ENCODE results near the gene TGFBR2. TPM values are rescaled to one million over a fixed set of nuclear protein-coding genes. Genes with fewer than 3 reads are reported as not detected.

The TGFBR2 gene
- total and polyA plus RNA-seq, 10 of the 15 experiments (the other 5 are each of a cell fraction or from before 2014, with no cell fraction given), result 0.02 to 0.98 (median 0.18) TPM; not detected in 1

- in situ Hi-C loops (cut with MboI), result loop anchor here (10.0 kb wide), 2 partner anchors 592 to 672 kb away; no protein-coding TSS in a partner anchor
Observed at GRCh38 chr3:30696896-30697295, 90.5 kb downstream of the TGFBR2 start.

More at GRCh38 chr3:30696896-30697295, 90.5 kb downstream of the TGFBR2 start:
- Histone ChIP-seq H4K20me1 (ENCODE audit: control insufficient read depth, insufficient read depth) (no peaks in the 10 kb centered on the region), H3K36me3 (ENCODE audit: control insufficient read depth in 2 of 2, insufficient read depth in 2 of 2, low read length in 1 of 2) (no peaks in the 10 kb centered on the region), H2AFZ (ENCODE audit: control insufficient read depth, low read depth, low read length) (no peak overlapping the region), H3K9ac (ENCODE audit: control insufficient read depth, insufficient read depth, low read length) (no peak overlapping the region), H3K4me2 (ENCODE audit: control insufficient read depth, insufficient read depth) (no peak overlapping the region), H3K27ac (ENCODE audit: control insufficient read depth, insufficient read depth) (no peak overlapping the region), H3K9me3 (replicated peaks; ENCODE audit: control insufficient read depth, insufficient read depth, low read length) (no peaks in the 10 kb centered on the region), H3K27me3 (replicated peaks in 1 of 2; ENCODE audit: control insufficient read depth in 2 of 2, insufficient read depth in 2 of 2, low read length in 1 of 2) (no peaks in the 10 kb centered on the region), H3K4me3 (no peak overlapping the region), H3K4me1 (ENCODE audit: control insufficient read depth, insufficient read depth, low read length) (no peaks in the 10 kb centered on the region), H3K79me2 (ENCODE audit: control insufficient read depth, insufficient read depth, low read length) (no peaks in the 10 kb centered on the region)
- intact Hi-C loops (cut with micrococcal nuclease; ENCODE audit: unreplicated experiment), result loop anchor here (10.0 kb wide), 1 partner anchor 252 kb away; no protein-coding TSS in a partner anchor
- ChIA-PET SMC1A (ENCODE audit: uncharacterized antibody, unreplicated experiment) (interaction anchor here (0.8 to 5.7 kb wide), 3 partner anchors 18 to 654 kb away, joined by 3 to 28 read pairs (median 3); no protein-coding TSS in a partner anchor), RAD21 (ENCODE audit: unreplicated experiment) (interaction anchor here (1.7 kb wide), 1 partner anchor 654 kb away, joined by 5 read pairs; no protein-coding TSS in a partner anchor), POLR2A (interaction anchor here (0.6 kb wide), 1 partner anchor 18 kb away, joined by 5 read pairs; no protein-coding TSS in a partner anchor), CTCF (interaction anchor here (2.0 kb wide), 1 partner anchor 499 kb away, joined by 4 read pairs; no protein-coding TSS in a partner anchor)
- no peak for TF ChIP-seq SPI1 (IDR thresholded peaks at IDR 0.05; ENCODE audit: borderline replicate concordance, insufficient read depth, low read depth, low read length)
- TF ChIP-seq POLR2AphosphoS5 (IDR thresholded peaks at IDR 0.05; ENCODE audit: low read length), result no peak
- TF ChIP-seq RUNX3 (IDR thresholded peaks at IDR 0.05; ENCODE audit: low read length), result no peak
- TF ChIP-seq RELA (IDR thresholded peaks at IDR 0.05; ENCODE audit: borderline replicate concordance, partially characterized antibody), result no peak
- no peak for TF ChIP-seq HCFC1 (IDR thresholded peaks at IDR 0.05; ENCODE audit: low read length)
- TF ChIP-seq PAX5 (IDR thresholded peaks at IDR 0.05; ENCODE audit: borderline replicate concordance, low read depth, low read length), result no peak
- TF ChIP-seq NFYB (IDR thresholded peaks at IDR 0.05; ENCODE audit: insufficient read depth, low read depth, low read length), result no peak
- no peak for TF ChIP-seq USF2 (IDR thresholded peaks at IDR 0.05; ENCODE audit: borderline replicate concordance, low read depth, low read length)
- TF ChIP-seq SRF (IDR thresholded peaks at IDR 0.05; ENCODE audit: low read depth in 2 of 2, low read length in 2 of 2), result no peak
- DNase-seq (ENCODE audit: low read depth, low spot score) (no peak), FAIRE-seq (no peak), ATAC-seq (no peak)
- no TSS peak for BruUV-seq (replicated peaks)
- WGBS (ENCODE audit: insufficient coverage, insufficient replicate concordance, low lambda C conversion rate, missing lambda C conversion rate), result 10% methylated on average over 2 of the region's 2 CpGs
